Measurements from ENCODE around the gene BCL2A1. TPM values are rescaled to one million over a fixed set of nuclear protein-coding genes. Genes with fewer than 3 reads are reported as not detected.

BCL2A1 gene
- total and polyA plus RNA-seq, 2 donors (not counting 1 experiment from before 2014, with no cell fraction given), result 33.8 to 49.2 TPM

GRCh38 chr15:79967298-79968182 is 3.5 kb downstream of the BCL2A1 start:
- Histone ChIP-seq H3K4me2 (replicated peaks; ENCODE audit: low read depth, low read length, poor library complexity, severe bottlenecking) (peak overlapping the region; percentile 57), H3K36me3 (replicated peaks in 1 of 2; ENCODE audit: control extremely low read depth in 1 of 2, control insufficient read depth in 1 of 2, extremely low read depth in 1 of 2, insufficient read depth in 2 of 2, low read length in 1 of 2) (no peaks in the 10 kb centered on the region), H4K20me1 (ENCODE audit: control insufficient read depth, insufficient read depth, low read length, poor library complexity, severe bottlenecking) (peaks cover 10% of the 10 kb centered on the region), H2AFZ (ENCODE audit: insufficient read depth, low read depth, low read length, poor library complexity, severe bottlenecking) (peak overlapping the region; percentile 7), H3K9ac (ENCODE audit: low read length) (peak overlapping the region; percentile 50), H3K4me3 (ENCODE audit: control extremely low read depth in 1 of 5, extremely low read depth in 1 of 5, insufficient read depth in 1 of 5, low read depth in 2 of 5, low read length in 4 of 5) (peak overlapping the region in 4 of 5 experiments; percentile 29 to 88 (median 52)), H3K27ac (ENCODE audit: low read length in 2 of 2) (peak overlapping the region; percentile 23 to 66), H3K4me1 (ENCODE audit: control insufficient read depth in 2 of 2, insufficient read depth in 2 of 2, low read length in 2 of 2) (peaks cover 45 to 59% of the 10 kb centered on the region in 2 donors), H3K9me3 (ENCODE audit: control extremely low read depth in 1 of 3, control insufficient read depth in 2 of 3, insufficient read depth in 1 of 3, low read length in 2 of 3) (peaks cover 0 to 5% (median 0%) of the 10 kb centered on the region in 3 donors), H3K79me2 (ENCODE audit: control insufficient read depth, insufficient read depth, low read length) (peaks cover 63% of the 10 kb centered on the region), H3K27me3 (replicated peaks in 1 of 4; ENCODE audit: control extremely low read depth in 1 of 4, control insufficient read depth in 3 of 4, insufficient read depth in 4 of 4, low read length in 3 of 4) (no peaks in the 10 kb centered on the region)
- Mint-ChIP-seq H3K9me3 (ENCODE audit: insufficient read depth) (no peaks in the 10 kb centered on the region), H3K4me3 (peak overlapping the region; percentile 87), H3K4me1 (peaks cover 61% of the 10 kb centered on the region), H3K27ac (peak overlapping the region; percentile 85), H3K27me3 (no peaks in the 10 kb centered on the region)
- WGBS (ENCODE audit: insufficient coverage), result 50% methylated on average over 1 of the region's 10 CpGs
- DNase-seq (no peak), ATAC-seq (ENCODE audit: low read depth) (no peak)
- TF ChIP-seq EZH2 (IDR thresholded peaks at IDR 0.05; ENCODE audit: borderline replicate concordance, insufficient read depth, low read depth, low read length, poor library complexity, severe bottlenecking), result no peak
- no peak for TF ChIP-seq CTCF (IDR thresholded peaks at IDR 0.05)
- ChIA-PET CTCF (interaction anchor here (0.6 to 1.6 kb wide), 6 partner anchors 10 to 114 kb away, joined by 3 to 6 read pairs (median 4); no protein-coding TSS in a partner anchor), POLR2A (interaction anchor here (0.9 kb wide), 1 partner anchor 9 kb away, joined by 3 read pairs; no protein-coding TSS in a partner anchor)
- intact Hi-C loops (cut with micrococcal nuclease), result loop anchor here (1.0 kb wide), 1 partner anchor 10 kb away; no protein-coding TSS in a partner anchor

Measured in B cell (primary cell).